NCI-H1930 (cell line): Measurements from ENCODE around the gene UTS2R.

ENCODE experiments used
- DNase-seq, 2 experiments: peaks; one replicate each; lab custom pipeline; 2025; lab: John Stamatoyannopoulos, UW

The UTS2R gene

DNA sequence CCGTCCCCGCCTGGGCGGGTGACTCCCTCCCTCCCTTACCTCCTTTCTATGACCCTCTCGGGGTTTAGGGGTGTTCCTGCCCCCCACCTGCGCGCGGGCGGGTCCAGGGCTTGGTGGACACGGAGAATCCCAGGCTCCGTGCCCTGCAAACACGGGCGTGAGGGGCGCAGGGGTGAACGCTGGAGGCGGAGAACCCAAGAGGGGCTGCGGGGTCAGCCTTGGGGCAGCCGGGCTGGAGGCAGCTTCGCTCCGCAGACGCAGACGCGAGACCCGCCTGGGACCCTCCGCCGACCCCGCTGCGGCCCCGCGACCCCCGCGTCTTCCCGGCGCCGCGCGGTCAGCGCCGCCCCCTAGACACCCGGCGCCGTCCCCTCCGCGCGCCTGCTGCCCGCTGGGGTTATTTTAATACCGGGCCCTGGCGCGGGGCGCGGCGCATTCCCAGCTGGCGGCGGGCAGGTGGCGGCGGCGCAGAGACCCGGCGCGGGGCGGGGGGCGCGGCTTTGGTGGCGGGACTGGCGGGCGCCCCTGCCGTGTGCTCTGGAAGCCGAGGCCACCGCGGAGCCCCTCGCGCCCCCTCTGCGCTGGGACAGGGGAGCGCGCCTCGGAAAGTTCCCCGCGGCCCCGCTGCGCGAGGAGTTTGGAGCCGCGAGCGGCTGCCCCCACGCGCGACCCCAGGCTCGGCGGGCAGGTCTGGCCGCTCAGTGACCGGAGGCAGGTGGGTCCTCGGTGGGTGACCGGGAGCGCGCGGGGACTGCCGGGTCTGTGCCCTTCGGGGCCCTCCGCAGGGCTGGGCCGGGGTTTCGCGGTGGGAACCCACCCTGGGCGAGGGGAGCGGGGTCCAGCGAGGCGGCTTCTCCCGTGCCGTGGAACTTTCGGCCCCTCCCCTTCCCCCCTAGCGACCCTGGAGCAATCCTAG is at the start of gene UTS2R:
Gene UTS2R, plus strand, starts transcription at position 433 of the 916 bp plus-strand sequence. CDS start 2,560 bp downstream, outside the sequence.
- DNase-seq: no peak

GRCh38 chr17:82321947-82322466 is 49.6 kb upstream of the UTS2R start:
- no peak for DNase-seq

DNA sequence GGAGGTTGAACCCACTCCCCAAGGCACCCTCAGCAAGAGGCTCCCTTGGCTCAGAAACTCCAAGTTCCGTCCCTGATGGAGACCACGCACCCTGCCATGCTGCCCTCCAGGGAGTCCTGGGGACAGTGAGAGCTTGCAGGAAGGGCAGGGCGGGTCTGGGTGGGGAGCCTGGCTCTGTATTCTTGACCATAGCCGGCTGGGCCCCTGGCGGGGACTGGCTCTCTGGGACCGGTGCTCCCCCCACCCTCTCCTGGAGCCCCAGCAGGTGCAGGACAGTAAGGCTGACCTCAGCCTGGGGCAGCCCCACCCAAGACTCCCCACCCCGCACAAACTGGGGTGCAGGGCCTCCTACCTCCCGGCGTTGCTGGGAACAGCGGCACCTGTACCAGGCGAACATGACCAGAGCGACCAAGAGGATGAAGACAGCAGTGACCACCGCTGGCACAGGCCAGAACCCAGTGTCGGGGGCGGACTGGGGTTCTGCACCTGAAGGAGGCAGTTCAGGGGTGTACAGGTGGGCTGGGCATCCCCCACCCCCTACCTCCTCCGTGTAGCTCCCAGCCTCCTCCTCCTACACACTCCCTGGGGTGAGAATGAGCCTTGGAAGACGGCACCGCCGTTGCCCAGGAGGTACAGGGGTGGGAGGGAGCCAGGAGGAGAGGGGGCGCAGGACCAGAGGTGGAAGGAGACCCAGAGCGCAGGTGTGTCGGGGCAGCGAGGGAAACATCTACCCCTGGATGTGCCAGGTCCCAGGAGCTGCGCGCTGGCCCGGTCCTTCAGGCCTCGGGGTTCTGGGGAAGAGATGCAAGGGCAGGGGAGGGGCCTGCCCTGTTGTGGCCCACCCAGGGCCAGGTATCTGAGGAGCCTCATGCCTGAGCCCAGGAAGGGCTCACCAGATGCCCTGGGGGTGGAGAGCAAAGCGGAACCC is 48.8 kb upstream of the UTS2R start:
- DNase-seq: no peak

DNA sequence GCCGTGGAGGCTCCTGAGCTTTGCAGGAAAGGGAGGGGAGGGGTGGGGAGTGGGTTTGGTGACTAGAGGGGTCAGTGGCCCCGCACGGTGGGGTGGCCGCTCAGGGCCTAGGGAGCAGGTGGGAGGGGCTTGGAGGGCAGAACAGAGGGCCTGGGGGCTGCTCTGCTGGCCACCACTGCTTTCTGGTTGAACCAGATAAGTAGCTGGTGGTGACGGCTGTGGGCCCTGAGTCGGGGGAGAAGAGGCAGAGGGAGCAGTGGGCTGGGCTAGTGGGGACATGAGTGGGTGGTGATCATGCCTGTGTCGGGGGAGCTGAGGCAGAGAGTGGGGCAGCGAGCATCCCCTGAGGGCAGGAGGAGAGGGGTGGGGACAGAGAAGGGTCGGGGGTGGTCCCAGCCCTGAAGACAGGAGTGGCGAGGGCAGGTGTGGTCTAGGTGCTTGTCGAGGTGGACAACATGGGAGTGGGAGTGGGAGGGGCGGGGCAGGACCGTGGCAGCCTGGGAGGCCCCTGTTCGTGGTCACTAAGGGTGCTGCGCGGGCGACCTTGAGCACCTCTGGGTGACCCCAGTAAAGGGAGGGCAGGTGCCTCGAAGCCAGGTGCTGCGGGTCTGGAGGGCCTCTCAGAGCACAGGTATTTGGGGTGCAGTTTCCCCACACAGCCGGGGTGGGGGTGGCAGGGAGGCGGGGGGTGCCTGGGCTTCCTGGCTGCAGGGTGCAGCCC is 47.9 kb upstream of the UTS2R start:
- DNase-seq: no peak

GRCh38 chr17:82324566-82325285 is 46.8 kb upstream of the UTS2R start:
- DNase-seq: no peak

- DNase-seq: no peak
Observed at GRCh38 chr17:82325286-82326180, 46.0 kb upstream of the UTS2R start.

DNA sequence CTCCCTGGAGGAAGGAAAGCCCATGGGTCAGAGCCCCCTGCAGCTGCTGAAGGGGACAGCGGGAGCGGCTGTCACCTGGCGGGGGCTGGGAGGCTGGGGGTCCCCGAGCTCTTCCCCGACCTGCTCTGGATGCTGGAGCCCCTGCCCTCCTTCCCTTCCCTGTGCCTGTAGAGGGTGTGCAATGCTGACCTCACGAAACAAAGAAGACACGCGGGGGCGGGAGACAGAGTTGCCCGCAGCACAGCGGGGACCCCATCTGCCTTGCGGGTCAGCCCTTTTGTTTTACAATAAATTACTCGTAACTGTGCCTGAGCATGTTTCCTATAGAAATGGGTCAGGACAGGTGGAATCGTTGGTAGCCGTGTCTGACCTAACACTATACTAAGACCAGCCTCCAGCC is 44.3 kb upstream of the UTS2R start:
- no peak for DNase-seq

GRCh38 chr17:82327757-82328140 is 43.8 kb upstream of the UTS2R start:
- DNase-seq: no peak

DNA sequence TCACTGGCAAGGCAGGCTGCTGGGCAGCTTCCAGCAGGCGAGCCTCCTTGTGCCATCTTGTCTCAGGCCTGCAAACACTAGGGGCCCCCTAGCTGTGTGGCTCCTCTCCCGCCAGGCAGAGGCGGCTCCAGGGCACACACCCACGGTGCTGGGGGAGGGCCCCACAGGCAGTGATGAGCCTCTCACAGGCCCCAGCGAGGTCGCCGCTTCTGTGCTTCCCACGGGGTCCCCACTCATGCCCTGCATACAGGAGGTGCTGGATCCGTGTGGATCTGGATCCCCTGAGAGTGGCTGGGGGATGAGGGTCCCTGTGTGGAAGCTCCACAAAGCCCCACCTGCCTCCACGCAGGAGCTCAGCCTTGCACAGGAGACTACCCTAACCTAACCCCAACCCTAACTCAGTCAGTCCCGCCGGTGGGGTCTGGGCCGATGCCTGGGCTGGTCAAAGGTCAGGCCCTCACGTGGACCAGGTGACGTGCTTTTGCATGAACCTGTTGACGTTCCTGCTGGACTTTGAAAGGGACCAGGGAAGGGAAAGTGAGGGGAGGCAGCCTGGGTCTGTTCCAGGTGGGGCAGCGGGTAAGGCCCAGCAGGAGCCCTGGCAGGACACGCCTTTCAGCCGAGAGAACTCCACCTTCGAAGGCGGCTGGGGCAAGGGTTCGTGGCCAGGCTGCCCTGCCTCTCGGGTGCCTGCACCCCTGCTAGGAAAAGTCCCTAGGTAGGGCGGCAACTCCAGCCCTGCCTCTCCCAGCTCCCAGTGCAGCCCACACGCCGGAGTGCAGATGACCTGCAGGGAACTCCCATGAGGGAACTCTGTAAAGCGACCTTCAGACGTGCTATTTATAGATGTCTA is 43.2 kb upstream of the UTS2R start:
- DNase-seq: no peak

DNA sequence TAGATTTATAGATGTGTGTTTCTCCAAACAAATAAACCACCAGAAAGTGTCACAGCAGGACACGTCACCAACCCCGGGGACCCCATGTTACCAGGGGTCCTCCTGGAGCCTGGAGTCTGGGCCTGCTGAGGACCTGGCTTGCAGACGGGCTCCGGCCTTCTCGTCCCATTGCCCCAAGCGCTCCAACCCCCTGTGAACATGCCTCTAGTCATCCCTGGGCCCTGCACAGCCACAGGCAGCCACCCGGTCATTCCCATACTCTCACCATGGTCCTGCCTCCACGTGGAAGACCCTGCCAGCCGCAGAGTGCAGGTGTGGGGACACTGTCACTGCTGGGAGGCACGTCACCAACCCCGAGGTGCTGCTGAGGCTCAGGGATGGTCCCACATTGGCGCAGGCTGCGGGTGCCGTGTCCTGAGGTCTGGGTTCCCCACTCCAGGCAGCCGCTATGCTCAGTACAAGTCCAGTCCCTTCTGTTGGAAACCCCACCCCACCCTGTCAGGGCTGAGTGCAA is 42.5 kb upstream of the UTS2R start:
- no peak for DNase-seq

DNA sequence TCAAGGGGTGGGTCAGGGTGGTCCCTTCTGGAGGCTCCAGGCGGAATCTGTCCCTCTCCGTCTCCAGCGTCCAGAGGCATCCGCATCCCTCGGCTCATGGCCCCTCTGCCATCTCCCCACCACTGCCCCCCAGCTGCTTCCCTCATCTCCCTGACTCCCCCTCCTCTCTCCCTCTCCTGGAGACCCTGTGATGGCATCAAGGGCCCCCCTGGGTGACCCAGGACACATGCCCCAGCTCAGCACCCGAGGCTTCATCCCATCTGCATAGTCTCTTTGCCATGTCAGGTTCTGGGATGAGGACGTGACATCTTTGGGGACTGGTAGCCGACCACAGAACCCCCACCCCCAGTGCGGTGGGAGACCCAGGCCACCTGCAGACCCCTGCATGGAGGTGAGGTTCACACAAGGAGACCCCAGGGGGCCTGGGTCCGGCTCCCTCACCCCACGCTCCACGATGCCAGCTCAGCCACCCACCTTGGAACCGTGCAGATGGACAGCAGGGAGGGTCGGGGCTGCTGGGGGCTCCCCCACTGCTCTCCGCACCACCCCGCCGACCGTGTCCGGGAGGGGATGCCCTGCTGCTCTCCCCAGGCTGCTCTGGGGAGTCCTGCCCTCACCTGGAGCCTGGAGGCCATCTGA is 41.8 kb upstream of the UTS2R start:
- DNase-seq: no peak

GRCh38 chr17:82330322-82331239 is 41.0 kb upstream of the UTS2R start:
- DNase-seq: no peak

GRCh38 chr17:82331345-82331939 is 40.1 kb upstream of the UTS2R start:
- DNase-seq: no peak

DNA sequence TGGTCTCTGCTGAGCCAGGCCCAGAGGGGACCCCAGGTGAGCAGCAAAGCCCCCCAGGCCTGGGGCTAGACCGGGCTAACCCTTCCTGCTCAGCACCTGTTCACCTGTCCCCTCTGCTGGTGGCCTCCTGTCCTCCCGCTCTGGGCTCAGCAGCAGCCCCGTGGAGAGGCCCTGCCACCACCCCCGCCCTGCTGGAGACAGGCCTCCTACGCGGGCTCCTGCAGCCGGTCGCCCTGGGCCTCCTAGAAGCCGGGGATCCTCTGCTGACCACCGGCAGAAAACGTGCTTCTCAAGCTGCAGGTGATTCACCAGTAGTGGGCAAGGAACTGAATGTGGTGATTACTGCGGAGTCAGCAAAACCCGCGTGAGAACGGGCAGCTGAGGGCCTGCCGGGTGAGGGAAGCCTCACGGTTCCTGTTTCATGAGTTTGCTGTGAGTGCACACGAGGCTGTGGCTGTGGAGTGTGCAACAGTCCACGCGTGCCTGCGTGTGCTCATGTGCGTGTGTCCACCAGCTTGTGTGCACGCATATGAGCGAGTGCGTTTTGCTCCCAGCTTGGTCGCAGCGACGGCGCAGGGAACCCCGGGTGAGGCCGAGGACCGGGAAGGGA is 38.8 kb upstream of the UTS2R start:
- no peak for DNase-seq

GRCh38 chr17:82333279-82334171 is 38.0 kb upstream of the UTS2R start, which contains the start of gene SECTM1:
Gene SECTM1 (minus strand): TSS chr17:82333766. CDS start chr17:82327240, 6,526 bp downstream.
- DNase-seq: no peak
